ENCODE measurements around the gene ZNF483.

Gene ZNF483

GRCh38 chr9:111525056-111525977, at the start of gene ZNF483:
ZNF483 (plus strand) TSS chr9:111525179; CDS start chr9:111527396, 2,217 bp downstream.
- no peaks in the 10 kb centered on the region for H3K36me3 ChIP-seq (replicated peaks)
- DNase-seq: peak; percentile 57
- H3K27me3 ChIP-seq (replicated peaks): no peaks in the 10 kb centered on the region
- no peak for TF ChIP-seq CTCF (IDR thresholded peaks at IDR 0.05; ENCODE audit: low read depth, low read length, missing control alignments)
- in situ Hi-C loops (cut with HindIII; ENCODE audit: low pct_ligation_motif_present, low sequenced_read_pairs): no loop called here
- H3K27ac ChIP-seq: no peak within 1 kb of the TSS
- peak within 1 kb of the TSS; percentile 76 for H3K4me3 ChIP-seq (ENCODE audit: low read depth, low read length)

- H3K27ac ChIP-seq: no peak overlapping the region
- H3K4me3 ChIP-seq (ENCODE audit: low read depth, low read length): no peak overlapping the region
- no peaks in the 10 kb centered on the region for H3K27me3 ChIP-seq (replicated peaks)
- DNase-seq: no peak
- no peaks in the 10 kb centered on the region for H3K36me3 ChIP-seq (replicated peaks)
- in situ Hi-C loops (cut with HindIII; ENCODE audit: low pct_ligation_motif_present, low sequenced_read_pairs): no loop called here
- no peak for TF ChIP-seq CTCF (IDR thresholded peaks at IDR 0.05; ENCODE audit: low read depth, low read length, missing control alignments)
These were observed 49.8 kb upstream of the ZNF483 start for GRCh38 chr9:111475195-111475594.

DNA sequence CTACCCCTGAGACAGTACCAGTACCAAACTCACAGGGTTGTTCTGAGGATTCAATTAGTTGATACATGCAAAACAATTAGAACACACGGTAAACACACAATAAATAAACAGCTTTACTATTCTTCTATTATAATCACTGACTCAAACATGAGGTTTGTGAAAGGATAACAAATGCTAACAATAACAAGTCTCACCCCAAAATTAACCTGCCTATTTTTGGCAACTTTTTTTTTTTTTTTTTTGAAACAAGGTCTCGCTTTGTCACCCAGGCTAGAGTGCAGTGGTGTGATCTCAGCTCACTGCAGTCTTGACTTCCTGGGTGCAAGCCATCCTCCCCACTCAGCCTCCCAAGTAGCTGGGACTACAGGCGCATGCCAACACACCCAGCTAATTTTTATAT, 47.3 kb upstream of the ZNF483 start:
- TF ChIP-seq CTCF (IDR thresholded peaks at IDR 0.05; ENCODE audit: low read depth, low read length, missing control alignments): no peak
- H3K27ac ChIP-seq: no peak overlapping the region
- H3K4me3 ChIP-seq (ENCODE audit: low read depth, low read length): no peak overlapping the region
- no peaks in the 10 kb centered on the region for H3K36me3 ChIP-seq (replicated peaks)
- no peaks in the 10 kb centered on the region for H3K27me3 ChIP-seq (replicated peaks)
- no peak for DNase-seq
- in situ Hi-C loops (cut with HindIII; ENCODE audit: low pct_ligation_motif_present, low sequenced_read_pairs): no loop called here

DNA sequence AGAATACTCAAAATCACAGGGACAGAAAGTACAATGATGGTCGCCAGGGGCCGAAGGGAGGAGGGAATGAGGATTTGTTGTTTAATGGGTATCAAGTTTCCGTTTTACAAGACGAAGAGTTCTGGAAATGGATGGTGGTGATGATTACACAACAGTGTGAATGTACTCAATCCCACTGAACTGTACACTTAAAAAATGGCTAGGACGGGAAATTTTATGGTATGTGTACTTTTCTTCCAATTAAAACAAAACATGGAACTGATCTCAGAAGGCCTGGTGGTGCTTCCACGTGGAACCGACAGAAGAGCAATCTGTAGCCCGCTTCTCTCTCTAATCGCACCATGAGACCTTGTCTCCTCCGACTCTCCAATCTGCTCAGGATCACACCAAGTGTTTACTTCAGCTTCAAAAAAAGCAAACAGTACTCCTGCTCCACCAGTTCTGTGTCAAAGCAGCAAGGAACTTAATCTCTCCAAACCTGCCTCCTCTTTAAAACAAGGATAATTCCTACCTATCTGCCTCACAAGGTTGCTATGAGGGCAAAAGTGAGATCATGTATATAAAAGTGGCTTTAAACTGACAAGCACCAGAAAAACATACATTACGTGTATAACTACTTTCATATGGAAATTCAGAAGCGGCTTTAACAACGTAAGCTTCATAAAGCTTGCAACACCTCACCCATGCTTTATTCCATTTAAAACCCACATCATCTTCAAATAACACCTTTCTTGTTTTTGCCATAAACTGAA, 42.9 kb upstream of the ZNF483 start:
- DNase-seq: peak; percentile 23
- TF ChIP-seq CTCF (IDR thresholded peaks at IDR 0.05; ENCODE audit: low read depth, low read length, missing control alignments): no peak

GRCh38 chr9:111482694-111483438, 42.1 kb upstream of the ZNF483 start:
- Histone ChIP-seq H3K27me3 (replicated peaks) (no peaks in the 10 kb centered on the region), H3K27ac (peak overlapping the region; percentile 84), H3K4me3 (ENCODE audit: low read depth, low read length) (peak overlapping the region; percentile 94), H3K36me3 (replicated peaks) (no peaks in the 10 kb centered on the region)
- peak; percentile 55 for DNase-seq
- no peak for TF ChIP-seq CTCF (IDR thresholded peaks at IDR 0.05; ENCODE audit: low read depth, low read length, missing control alignments)
- in situ Hi-C loops (cut with HindIII; ENCODE audit: low pct_ligation_motif_present, low sequenced_read_pairs): no loop called here

More for the DNA sequence above, 42.9 kb upstream of the ZNF483 start:
- Histone ChIP-seq H3K27ac (peak overlapping the region; percentile 2), H3K4me3 (ENCODE audit: low read depth, low read length) (peak overlapping the region; percentile 94), H3K27me3 (replicated peaks) (no peaks in the 10 kb centered on the region), H3K36me3 (replicated peaks) (no peaks in the 10 kb centered on the region)
- in situ Hi-C loops (cut with HindIII; ENCODE audit: low pct_ligation_motif_present, low sequenced_read_pairs): no loop called here
